Activated T-cell treated with anti-CD3 and anti-CD28 coated beads for 48 hours (primary cell): ENCODE data around the gene ADGRE2.

Source experiments
- DNase-seq: peaks from one replicate; pipeline ENCODE4 v3.0.0-alpha.2; 2020; ENCODE audit warnings: low read depth

Gene ADGRE2

GRCh38 chr19:14735915-14736314 is 42.4 kb downstream of the ADGRE2 start:
- DNase-seq, result no peak

- DNase-seq, result no peak
Measured at GRCh38 chr19:14733574-14733973, 44.8 kb downstream of the ADGRE2 start.

GRCh38 chr19:14732510-14732909 is 45.9 kb downstream of the ADGRE2 start:
- DNase-seq, result no peak

- DNase-seq, result no peak
Measured at GRCh38 chr19:14731200-14731599, 47.2 kb downstream of the ADGRE2 start.

- no peak for DNase-seq
Measured at GRCh38 chr19:14728595-14728994, 49.8 kb downstream of the ADGRE2 start.

GRCh38 chr19:14722127-14722526 is 56.2 kb downstream of the ADGRE2 start:
- DNase-seq, result no peak

GRCh38 chr19:14719162-14719561 is 59.2 kb downstream of the ADGRE2 start:
- no peak for DNase-seq

GRCh38 chr19:14718522-14719116 is 59.7 kb downstream of the ADGRE2 start:
- no peak for DNase-seq

- no peak for DNase-seq
Measured at GRCh38 chr19:14715841-14716240, 62.5 kb downstream of the ADGRE2 start.

GRCh38 chr19:14704450-14704849 is 73.9 kb downstream of the ADGRE2 start:
- no peak for DNase-seq

- no peak for DNase-seq
Measured at GRCh38 chr19:14703833-14704232, 74.5 kb downstream of the ADGRE2 start.

GRCh38 chr19:14700711-14701375 is 77.5 kb downstream of the ADGRE2 start:
- no peak for DNase-seq

GRCh38 chr19:14699641-14700040 is 78.7 kb downstream of the ADGRE2 start:
- DNase-seq, result no peak

GRCh38 chr19:14695471-14695870 is 82.9 kb downstream of the ADGRE2 start:
- no peak for DNase-seq

- DNase-seq, result no peak
Measured at GRCh38 chr19:14694641-14695266, 83.6 kb downstream of the ADGRE2 start.

GRCh38 chr19:14689598-14690503 is 88.5 kb downstream of the ADGRE2 start, which contains the start of gene ZNF333:
Gene ZNF333 (plus strand): TSS chr19:14690048. CDS start chr19:14693492, 3,444 bp downstream.
- peak; percentile 98 for DNase-seq

GRCh38 chr19:14686411-14686810 is 91.9 kb downstream of the ADGRE2 start:
- peak; percentile 20 for DNase-seq

GRCh38 chr19:14683439-14683838 is 94.9 kb downstream of the ADGRE2 start:
- no peak for DNase-seq
